Neural cell (in vitro differentiated cells): ENCODE measurements around the gene PLAAT5. TPM values are rescaled to one million over a fixed set of nuclear protein-coding genes. Genes with fewer than 3 reads are reported as not detected.

Source experiments
- H2AFZ ChIP-seq: fragments of 200-600, 300-800 bp; sonication (generic), shearing (Covaris generic); 2 replicates; pipeline ENCODE4 v1.6.0; 2014; ENCODE audit warnings: low read depth, mild to moderate bottlenecking, antibody characterized with exemption, low read length, moderate library complexity
- H3F3A ChIP-seq: fragments of 200-600 bp; shearing (Covaris generic); 2 replicates; pipeline ENCODE4 v1.6.1; 2016; ENCODE audit warnings: mild to moderate bottlenecking, moderate library complexity, mixed read lengths, antibody characterized with exemption, low read length; ENCODE audit not compliant: insufficient read depth, poor library complexity, severe bottlenecking
- H3K27ac ChIP-seq: fragments of 200-600, 300-800 bp; sonication (generic), shearing (Covaris generic); 2 replicates; pipeline ENCODE4 v1.5.1; 2014; ENCODE audit warnings: mild to moderate bottlenecking, low read length, moderate library complexity
- H3K27me3 ChIP-seq: fragments of 300-800, 200-600 bp; sonication (generic), shearing (Covaris generic); 2 replicates; pipeline ENCODE4 v1.6.0; 2014; ENCODE audit warnings: mild to moderate bottlenecking, low read depth, low read length, moderate library complexity; ENCODE audit not compliant: insufficient read depth
- H3K36me3 ChIP-seq: fragments of 300-800, 200-600 bp; sonication (generic), shearing (Covaris generic); 2 replicates; pipeline ENCODE4 v1.5.1; 2014; ENCODE audit warnings: mild to moderate bottlenecking, antibody characterized with exemption, low read length, moderate library complexity; ENCODE audit not compliant: insufficient read depth
- H3K4me2 ChIP-seq: fragments of 300-800, 200-600 bp; sonication (generic), shearing (Covaris generic); 2 replicates; pipeline ENCODE4 v1.6.0; 2014; ENCODE audit warnings: mild to moderate bottlenecking, low read length
- H3K4me3 ChIP-seq: fragments of 300-800, 200-600 bp; sonication (generic), shearing (Covaris generic); 2 replicates; pipeline ENCODE4 v1.5.1; 2014; ENCODE audit warnings: mild to moderate bottlenecking, low read length, moderate library complexity
- H3K79me2 ChIP-seq: fragments of 200-600 bp; shearing (Covaris generic); replicated peaks from 2 replicates; pipeline ENCODE4 v1.6.0; 2014; ENCODE audit warnings: mild to moderate bottlenecking, low read length, moderate library complexity; ENCODE audit not compliant: insufficient read depth
- H3K9ac ChIP-seq: fragments of 300-800, 200-600 bp; sonication (generic), shearing (Covaris generic); 2 replicates; pipeline ENCODE4 v1.6.1; 2016; ENCODE audit warnings: mild to moderate bottlenecking, low read length, mixed read lengths
- H3K9me2 ChIP-seq: fragments of 200-600 bp; shearing (Covaris generic); 2 replicates; pipeline ENCODE4 v1.6.1; 2016; ENCODE audit warnings: mild to moderate bottlenecking, low read length, mixed read lengths; ENCODE audit not compliant: insufficient read depth
- H3K9me3 ChIP-seq: fragments of 200-600, 300-800 bp; sonication (generic), shearing (Covaris generic); 2 replicates; pipeline ENCODE4 v1.6.1; 2016; ENCODE audit warnings: mild to moderate bottlenecking, mixed run types, low read length, moderate library complexity, mixed read lengths
- H4K20me1 ChIP-seq: fragments of 200-600 bp; shearing (Covaris generic); 2 replicates; pipeline ENCODE4 v1.6.1; 2016; ENCODE audit warnings: mild to moderate bottlenecking, mixed run types; ENCODE audit not compliant: insufficient read depth
- EP300 ChIP-seq: fragments of 450-650 bp; conservative IDR thresholded peaks from 2 replicates; pipeline ENCODE4 v1.6.1; 2014; ENCODE audit warnings: antibody characterized with exemption, mild to moderate bottlenecking, moderate library complexity; ENCODE audit not compliant: poor library complexity, severe bottlenecking
- EZH2 ChIP-seq: fragments of 200-600, 300-800 bp; shearing (Covaris generic), sonication (generic); IDR thresholded peaks from 2 replicates; pipeline ENCODE4 v1.6.1; 2014; ENCODE audit warnings: antibody characterized with exemption, low read length, borderline replicate concordance, mild to moderate bottlenecking; ENCODE audit not compliant: insufficient read depth, poor library complexity, severe bottlenecking
- MXI1 ChIP-seq: fragments of 450-650 bp; conservative IDR thresholded peaks from 2 replicates; pipeline ENCODE4 v1.6.1; 2014; ENCODE audit warnings: antibody characterized with exemption, mild to moderate bottlenecking; ENCODE audit not compliant: poor library complexity, severe bottlenecking
- POLR2AphosphoS5 ChIP-seq: IDR thresholded peaks from 2 replicates; pipeline ENCODE4 v1.6.1; 2012
- RAD21 ChIP-seq: fragments of 450-650 bp; conservative IDR thresholded peaks from 2 replicates; pipeline ENCODE4 v1.6.1; 2014; ENCODE audit warnings: antibody characterized with exemption, mild to moderate bottlenecking, moderate library complexity
- SMC3 ChIP-seq: fragments of 450-650 bp; conservative IDR thresholded peaks from 2 replicates; pipeline ENCODE4 v1.6.1; 2014; ENCODE audit warnings: antibody characterized with exemption, mild to moderate bottlenecking, moderate library complexity; ENCODE audit not compliant: poor library complexity
- TAF1 ChIP-seq: IDR thresholded peaks from 2 replicates; pipeline ENCODE4 v1.6.1; 2012; ENCODE audit warnings: low read depth
- polyA minus RNA-seq: library from RNA; depleted of rRNA, polyadenylated mRNA; stranded (reverse); fragments of >200 nt; gene quantifications from 2 replicates; pipeline ENCODE4 v1.2.3, GENCODE V29; 2014
- polyA plus RNA-seq: library from polyadenylated mRNA; depleted of rRNA; stranded (reverse); fragments of >200 nt; gene quantifications from 2 replicates; pipeline ENCODE4 v1.2.3, GENCODE V29; 2014
- TF ChIP-seq, protein P1 (sequence below): IDR thresholded peaks from 2 replicates; pipeline ENCODE4 v1.6.1; 2012; ENCODE audit warnings: borderline replicate concordance
- TF ChIP-seq, protein P2 (sequence below): fragments of 450-650 bp; IDR thresholded peaks from 2 replicates; pipeline ENCODE4 v1.5.1; 2014; ENCODE audit warnings: antibody characterized with exemption, mild to moderate bottlenecking, moderate library complexity; ENCODE audit not compliant: poor library complexity, severe bottlenecking

Gene PLAAT5, protein sequence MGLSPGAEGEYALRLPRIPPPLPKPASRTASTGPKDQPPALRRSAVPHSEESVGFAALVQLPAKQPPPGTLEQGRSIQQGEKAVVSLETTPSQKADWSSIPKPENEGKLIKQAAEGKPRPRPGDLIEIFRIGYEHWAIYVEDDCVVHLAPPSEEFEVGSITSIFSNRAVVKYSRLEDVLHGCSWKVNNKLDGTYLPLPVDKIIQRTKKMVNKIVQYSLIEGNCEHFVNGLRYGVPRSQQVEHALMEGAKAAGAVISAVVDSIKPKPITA
- 0.14 TPM in 1 of 2 replicates, not detected in the other for polyA plus RNA-seq
- not detected in 2 replicates for polyA minus RNA-seq

DNA sequence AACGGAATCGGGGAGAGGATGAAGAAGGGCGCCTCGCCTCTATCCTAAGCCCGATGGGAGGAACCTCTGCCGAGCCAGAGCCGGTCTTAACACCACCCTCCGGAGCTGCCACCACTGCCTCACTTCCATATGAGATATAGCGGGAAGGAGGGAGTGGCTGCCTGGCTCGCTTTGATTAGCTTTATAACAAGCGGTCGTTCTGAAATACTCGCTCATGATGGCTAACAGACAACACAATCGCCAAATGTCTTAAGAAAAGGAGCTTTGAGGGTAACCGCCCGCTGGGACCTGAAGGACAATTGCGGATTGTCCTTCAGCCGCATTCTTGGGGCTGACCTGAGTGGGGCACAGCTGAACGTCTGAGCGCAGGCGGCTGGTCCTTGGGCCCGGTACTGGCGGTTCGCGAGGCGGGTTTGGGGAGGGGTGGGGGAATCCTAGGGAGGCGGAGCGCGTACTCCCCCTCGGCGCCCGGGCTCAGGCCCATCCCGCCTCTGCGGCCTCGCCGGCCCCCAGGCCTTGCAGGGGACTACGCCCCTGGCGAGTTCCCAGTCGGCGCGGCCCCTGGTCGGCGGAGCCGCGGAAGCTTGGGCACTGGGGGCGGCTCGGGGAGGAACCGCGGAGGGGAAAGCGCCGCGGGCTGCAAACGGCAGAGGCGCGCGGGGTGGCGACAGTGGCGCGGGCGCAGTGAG lies at the start of gene PLAAT5:
Gene PLAAT5 (minus strand): TSS at position 617 of the 689 bp plus-strand sequence. CDS start 133 bp downstream, at position 484.
- peak within 1 kb of the TSS; percentile 59 for H3K4me3 ChIP-seq
- H3F3A ChIP-seq, result no peaks in the 10 kb centered on the region
- H3K9me2 ChIP-seq, result no peaks in the 10 kb centered on the region
- no peak within 1 kb of the TSS for H3K27ac ChIP-seq
- H2AFZ ChIP-seq, result no peak within 1 kb of the TSS
- no peaks in the 10 kb centered on the region for H4K20me1 ChIP-seq
- no peaks in the 10 kb centered on the region for H3K9me3 ChIP-seq
- H3K4me2 ChIP-seq, result peak within 1 kb of the TSS; percentile 22
- no peak for TF ChIP-seq EZH2
- TF ChIP-seq, protein P1, sequence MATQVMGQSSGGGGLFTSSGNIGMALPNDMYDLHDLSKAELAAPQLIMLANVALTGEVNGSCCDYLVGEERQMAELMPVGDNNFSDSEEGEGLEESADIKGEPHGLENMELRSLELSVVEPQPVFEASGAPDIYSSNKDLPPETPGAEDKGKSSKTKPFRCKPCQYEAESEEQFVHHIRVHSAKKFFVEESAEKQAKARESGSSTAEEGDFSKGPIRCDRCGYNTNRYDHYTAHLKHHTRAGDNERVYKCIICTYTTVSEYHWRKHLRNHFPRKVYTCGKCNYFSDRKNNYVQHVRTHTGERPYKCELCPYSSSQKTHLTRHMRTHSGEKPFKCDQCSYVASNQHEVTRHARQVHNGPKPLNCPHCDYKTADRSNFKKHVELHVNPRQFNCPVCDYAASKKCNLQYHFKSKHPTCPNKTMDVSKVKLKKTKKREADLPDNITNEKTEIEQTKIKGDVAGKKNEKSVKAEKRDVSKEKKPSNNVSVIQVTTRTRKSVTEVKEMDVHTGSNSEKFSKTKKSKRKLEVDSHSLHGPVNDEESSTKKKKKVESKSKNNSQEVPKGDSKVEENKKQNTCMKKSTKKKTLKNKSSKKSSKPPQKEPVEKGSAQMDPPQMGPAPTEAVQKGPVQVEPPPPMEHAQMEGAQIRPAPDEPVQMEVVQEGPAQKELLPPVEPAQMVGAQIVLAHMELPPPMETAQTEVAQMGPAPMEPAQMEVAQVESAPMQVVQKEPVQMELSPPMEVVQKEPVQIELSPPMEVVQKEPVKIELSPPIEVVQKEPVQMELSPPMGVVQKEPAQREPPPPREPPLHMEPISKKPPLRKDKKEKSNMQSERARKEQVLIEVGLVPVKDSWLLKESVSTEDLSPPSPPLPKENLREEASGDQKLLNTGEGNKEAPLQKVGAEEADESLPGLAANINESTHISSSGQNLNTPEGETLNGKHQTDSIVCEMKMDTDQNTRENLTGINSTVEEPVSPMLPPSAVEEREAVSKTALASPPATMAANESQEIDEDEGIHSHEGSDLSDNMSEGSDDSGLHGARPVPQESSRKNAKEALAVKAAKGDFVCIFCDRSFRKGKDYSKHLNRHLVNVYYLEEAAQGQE, result no peak
- TF ChIP-seq, protein P2, sequence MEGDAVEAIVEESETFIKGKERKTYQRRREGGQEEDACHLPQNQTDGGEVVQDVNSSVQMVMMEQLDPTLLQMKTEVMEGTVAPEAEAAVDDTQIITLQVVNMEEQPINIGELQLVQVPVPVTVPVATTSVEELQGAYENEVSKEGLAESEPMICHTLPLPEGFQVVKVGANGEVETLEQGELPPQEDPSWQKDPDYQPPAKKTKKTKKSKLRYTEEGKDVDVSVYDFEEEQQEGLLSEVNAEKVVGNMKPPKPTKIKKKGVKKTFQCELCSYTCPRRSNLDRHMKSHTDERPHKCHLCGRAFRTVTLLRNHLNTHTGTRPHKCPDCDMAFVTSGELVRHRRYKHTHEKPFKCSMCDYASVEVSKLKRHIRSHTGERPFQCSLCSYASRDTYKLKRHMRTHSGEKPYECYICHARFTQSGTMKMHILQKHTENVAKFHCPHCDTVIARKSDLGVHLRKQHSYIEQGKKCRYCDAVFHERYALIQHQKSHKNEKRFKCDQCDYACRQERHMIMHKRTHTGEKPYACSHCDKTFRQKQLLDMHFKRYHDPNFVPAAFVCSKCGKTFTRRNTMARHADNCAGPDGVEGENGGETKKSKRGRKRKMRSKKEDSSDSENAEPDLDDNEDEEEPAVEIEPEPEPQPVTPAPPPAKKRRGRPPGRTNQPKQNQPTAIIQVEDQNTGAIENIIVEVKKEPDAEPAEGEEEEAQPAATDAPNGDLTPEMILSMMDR, result no peak
- TF ChIP-seq EP300, result no peak
- no peak for TF ChIP-seq RAD21
- TF ChIP-seq SMC3, result no peak
- TF ChIP-seq TAF1, result no peak
- TF ChIP-seq MXI1, result no peak
- TF ChIP-seq POLR2AphosphoS5, result no peak
- H3K36me3 ChIP-seq, result no peaks in the 10 kb centered on the region
- H3K27me3 ChIP-seq, result peaks cover 20% of the 10 kb centered on the region
- no peak within 1 kb of the TSS for H3K9ac ChIP-seq
- H3K79me2 ChIP-seq, result no peaks in the 10 kb centered on the region

DNA sequence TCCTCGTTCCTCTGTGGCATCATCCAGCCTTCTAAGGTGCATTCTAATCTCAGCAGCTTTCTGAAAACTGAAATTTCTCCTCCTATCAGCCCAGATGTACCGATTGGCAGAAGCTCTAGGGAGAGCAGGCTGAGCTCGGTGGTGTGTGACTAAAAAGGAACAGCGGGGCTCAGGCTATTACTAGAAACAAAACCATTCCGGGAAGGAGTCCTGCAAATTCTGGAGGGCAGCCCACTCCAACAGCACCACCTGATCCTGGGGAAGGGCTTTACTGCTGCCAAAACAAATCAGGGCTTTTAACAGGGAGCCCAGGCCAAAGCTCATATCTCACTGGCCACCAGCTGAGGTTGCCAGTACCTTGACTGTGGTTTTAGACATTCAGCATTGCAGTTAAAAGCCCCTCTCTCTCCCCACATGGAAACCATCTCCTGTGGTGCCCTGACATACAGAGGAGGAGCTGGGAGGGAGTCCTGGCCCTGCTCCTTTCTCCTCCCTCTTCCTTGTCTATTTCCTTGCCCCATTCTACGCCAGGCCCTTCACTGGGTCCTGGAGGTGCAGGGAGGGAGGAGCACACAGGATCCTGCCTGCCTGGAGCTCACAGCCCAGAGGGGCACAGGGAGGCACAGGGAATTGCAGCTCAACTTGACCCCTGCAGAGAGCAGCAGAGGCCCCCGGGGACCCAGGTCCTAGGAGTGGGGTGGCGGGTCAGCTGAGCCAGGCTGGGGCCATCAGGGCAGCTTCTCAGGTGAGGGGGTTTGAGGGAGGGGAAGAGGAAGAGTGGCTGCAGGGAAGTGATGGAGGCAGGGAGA lies 46.5 kb upstream of the PLAAT5 start:
- Histone ChIP-seq H3K4me2 (no peak overlapping the region), H2AFZ (no peak overlapping the region), H4K20me1 (no peaks in the 10 kb centered on the region), H3K9ac (no peak overlapping the region), H3K4me3 (no peak overlapping the region), H3K27ac (no peak overlapping the region), H3F3A (no peaks in the 10 kb centered on the region), H3K9me3 (no peaks in the 10 kb centered on the region), H3K36me3 (no peaks in the 10 kb centered on the region), H3K79me2 (no peaks in the 10 kb centered on the region), H3K27me3 (no peaks in the 10 kb centered on the region), H3K9me2 (no peaks in the 10 kb centered on the region)
- TF ChIP-seq EP300 (no peak), RAD21 (no peak), EZH2 (no peak), POLR2AphosphoS5 (no peak), TAF1 (no peak), MXI1 (no peak), SMC3 (no peak)
- TF ChIP-seq, protein P1, result no peak
- TF ChIP-seq, protein P2, result no peak
